8988T (cell line): Measurements from ENCODE around the gene SLC37A1.

Experiments used
- DNase-seq: peaks from one replicate; pipeline ENCODE4 v3.0.0; 2011

The SLC37A1 gene

GRCh38 chr21:42547001-42547905 lies 33.6 kb downstream of the SLC37A1 start:
- DNase-seq: no peak

- DNase-seq: no peak
Observed at GRCh38 chr21:42547906-42548365, 34.3 kb downstream of the SLC37A1 start.

GRCh38 chr21:42548687-42549406 lies 35.2 kb downstream of the SLC37A1 start:
- DNase-seq: no peak

GRCh38 chr21:42550817-42551216 lies 37.2 kb downstream of the SLC37A1 start:
- DNase-seq: no peak

DNA sequence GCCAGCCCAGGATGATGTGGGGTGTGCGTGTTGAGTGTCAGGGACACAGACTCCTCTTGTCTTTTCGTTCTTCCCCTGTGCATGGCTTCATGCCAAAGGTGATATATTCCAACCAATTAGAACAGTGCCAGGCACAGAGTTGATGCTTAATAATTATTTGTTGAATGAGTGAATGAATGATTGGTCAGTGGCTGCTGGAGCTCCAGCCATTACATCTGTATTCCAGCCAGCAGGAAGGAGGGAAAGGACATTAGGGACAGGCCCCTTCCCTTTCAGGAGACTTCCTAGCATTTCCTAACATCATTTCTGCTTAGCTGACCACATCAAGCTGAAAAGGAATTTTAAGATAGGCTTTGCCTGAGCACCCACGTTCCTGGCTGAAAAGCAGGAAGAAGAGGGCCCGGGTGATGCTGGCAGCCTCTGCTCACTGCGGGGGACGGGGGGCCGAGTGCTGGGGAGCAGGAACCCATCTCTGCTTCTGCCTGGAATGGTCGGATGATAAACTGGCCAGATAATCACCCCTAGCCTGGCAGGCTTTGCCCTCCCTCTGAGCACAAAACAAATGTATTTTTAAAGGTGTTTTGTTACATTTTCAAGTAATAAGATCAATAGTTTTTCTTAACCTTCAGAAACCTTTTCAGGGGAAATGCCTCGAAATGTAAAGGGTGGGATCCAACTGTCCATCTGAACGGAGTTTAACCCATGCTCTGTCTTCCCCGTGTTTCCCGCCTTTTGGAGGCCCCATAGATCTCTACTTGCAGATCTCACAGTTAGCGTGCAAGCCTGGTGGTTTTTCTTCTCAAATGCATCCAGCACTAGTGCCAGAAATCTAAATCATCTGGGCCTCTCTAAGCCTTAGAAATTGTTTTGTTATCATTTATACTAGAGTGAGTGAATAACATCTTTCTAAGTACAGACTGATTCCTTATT lies 39.0 kb downstream of the SLC37A1 start:
- DNase-seq: no peak

GRCh38 chr21:42553435-42553834 lies 39.8 kb downstream of the SLC37A1 start:
- peak; percentile 34 for DNase-seq

GRCh38 chr21:42554251-42554961 lies 40.8 kb downstream of the SLC37A1 start:
- no peak for DNase-seq

- no peak for DNase-seq
Observed at GRCh38 chr21:42555756-42556438, 42.2 kb downstream of the SLC37A1 start.

- DNase-seq: no peak
Observed at GRCh38 chr21:42556476-42556875, 42.8 kb downstream of the SLC37A1 start.

- DNase-seq: no peak
Observed at GRCh38 chr21:42556960-42557359, 43.3 kb downstream of the SLC37A1 start.

DNA sequence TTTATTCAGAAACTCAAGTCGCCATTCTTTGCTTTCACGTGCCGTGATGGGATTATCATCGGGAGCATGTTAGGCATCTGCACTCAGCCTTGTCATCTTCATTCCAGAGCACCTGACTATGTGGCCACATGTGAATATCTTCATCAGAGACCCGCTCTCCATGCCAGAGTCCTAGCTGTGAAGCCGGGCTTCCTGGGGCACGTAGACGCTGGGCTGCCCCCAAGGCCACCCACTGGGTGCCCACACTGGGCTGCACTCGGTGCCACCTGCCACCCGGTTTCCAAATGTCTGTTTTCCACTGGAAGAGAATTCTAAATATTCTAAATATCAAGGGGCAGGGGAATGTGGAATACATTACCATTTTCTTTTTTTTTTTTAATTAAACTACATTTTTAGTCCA lies 43.8 kb downstream of the SLC37A1 start:
- DNase-seq: no peak

- DNase-seq: no peak
Observed at GRCh38 chr21:42558368-42558767, 44.7 kb downstream of the SLC37A1 start.

- no peak for DNase-seq
Observed at GRCh38 chr21:42558846-42559245, 45.2 kb downstream of the SLC37A1 start.

DNA sequence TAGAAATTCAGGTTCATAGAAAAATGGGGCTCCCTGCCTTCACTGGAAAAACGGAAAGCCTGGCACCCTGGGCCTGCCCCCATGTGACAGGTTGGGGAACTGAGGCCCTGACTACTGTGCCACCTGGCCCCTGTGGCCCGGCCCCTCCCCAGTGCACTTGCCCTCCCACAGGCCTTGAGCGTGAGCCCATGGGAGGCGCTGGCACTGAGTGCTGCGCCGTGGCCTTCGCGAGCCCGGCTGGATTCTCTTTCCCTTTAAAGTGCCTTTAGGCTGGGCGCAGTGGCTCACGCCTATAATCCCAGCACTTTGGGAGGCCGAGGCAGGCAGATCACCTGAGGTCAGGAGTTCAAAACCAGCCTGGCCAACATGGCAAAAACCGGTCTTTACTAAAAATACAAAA lies 45.7 kb downstream of the SLC37A1 start:
- DNase-seq: no peak

DNA sequence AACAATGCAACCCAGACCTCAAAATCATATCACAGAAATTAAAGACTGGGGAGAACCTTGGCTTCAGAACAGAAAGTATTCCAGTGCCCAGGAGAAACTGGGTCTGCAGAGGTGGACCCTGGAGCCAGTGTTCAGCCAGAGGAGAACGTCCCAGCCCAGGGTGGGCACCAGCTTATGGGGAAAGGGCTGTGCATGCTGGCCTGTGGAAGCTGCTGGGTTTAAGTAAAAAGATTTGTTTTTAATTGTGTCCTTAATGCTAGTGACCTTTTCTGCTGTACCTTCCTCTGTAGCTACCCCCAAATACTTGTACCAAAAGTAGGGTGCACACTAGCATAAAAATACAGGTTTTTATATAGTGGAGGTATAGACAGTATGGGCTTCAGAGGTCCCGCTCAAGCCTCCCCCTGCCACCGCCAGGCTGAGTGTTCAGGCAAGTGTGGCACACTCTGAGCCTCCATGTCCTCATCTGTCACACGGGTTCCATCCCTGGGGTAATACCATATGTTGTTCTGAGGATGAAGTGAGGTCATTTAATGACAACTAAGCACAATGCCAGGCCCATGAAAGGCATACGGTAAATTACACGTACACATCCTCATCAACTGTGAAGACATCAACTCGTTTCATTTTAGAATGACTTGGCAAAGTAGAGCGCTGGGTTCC lies 47.0 kb downstream of the SLC37A1 start:
- no peak for DNase-seq

- DNase-seq: no peak
Observed at GRCh38 chr21:42561762-42562650, 48.4 kb downstream of the SLC37A1 start.

- DNase-seq: no peak
Observed at GRCh38 chr21:42562816-42563215, 49.2 kb downstream of the SLC37A1 start.

GRCh38 chr21:42563261-42563660 lies 49.6 kb downstream of the SLC37A1 start:
- DNase-seq: no peak

DNA sequence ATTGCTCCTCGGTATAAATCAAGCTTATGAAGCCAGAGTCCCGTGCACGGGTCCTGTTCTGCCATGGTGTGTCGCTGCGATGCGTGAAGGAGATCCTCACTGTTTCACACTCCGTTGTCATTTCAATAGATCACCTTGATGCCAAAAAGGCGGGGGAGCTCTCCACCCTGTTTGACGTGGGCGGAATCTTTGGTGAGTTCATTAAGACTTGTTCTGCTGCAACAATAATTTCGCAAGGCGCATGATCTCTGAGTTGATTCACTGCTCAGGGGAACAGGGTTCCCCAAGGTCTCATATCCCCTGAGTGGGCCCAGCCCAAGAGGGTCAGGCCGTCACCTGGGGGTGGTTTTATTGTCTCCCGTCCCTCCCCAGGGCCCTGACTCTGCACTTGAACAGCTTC lies 50.0 kb downstream of the SLC37A1 start:
- DNase-seq: no peak

GRCh38 chr21:42564561-42564971 lies 50.9 kb downstream of the SLC37A1 start:
- no peak for DNase-seq
